MCF 10A (cell line): ENCODE results near the gene PLEKHF1. TPM values are rescaled to one million over a fixed set of nuclear protein-coding genes. Genes with fewer than 3 reads are reported as not detected.

ENCODE experiments used
- BruUV-seq: library from RNA; stranded (reverse); fragments of 400-500 nt; replicated peaks from 2 replicates; lab custom pipeline; 2021; lab: Mats Ljungman, UMichigan
- CTCF ChIA-PET: fragments of 300-600 bp; sonication (Branson Sonifier 250); formaldehyde crosslinking; extraction: SDS; loops from one replicate; lab custom pipeline; 2021; ENCODE audit warnings: antibody characterized with exemption, inconsistent platforms; lab: Yijun Ruan, JAX
- POLR2A ChIA-PET: fragments of 300-600, 350-650 bp; sonication (Branson Sonifier 250); formaldehyde crosslinking; extraction: SDS; loops from one replicate; lab custom pipeline; 2020; ENCODE audit warnings: antibody characterized with exemption, inconsistent platforms; lab: Yijun Ruan, JAX
- DNase-seq: peaks from one replicate; pipeline ENCODE4 v3.0.0-alpha.2; 2018; ENCODE audit not compliant: unreplicated experiment
- H3K27ac Mint-ChIP-seq: one replicate; pipeline ENCODE4 v1.8.0; 2022; ENCODE audit warnings: mild to moderate bottlenecking, low read depth, mixed read lengths; ENCODE audit not compliant: unreplicated experiment
- H3K27me3 Mint-ChIP-seq: one replicate; pipeline ENCODE4 v1.8.0; 2022; ENCODE audit warnings: mixed read lengths; ENCODE audit not compliant: insufficient read depth, unreplicated experiment
- H3K36me3 Mint-ChIP-seq: one replicate; pipeline ENCODE4 v1.8.0; 2022; ENCODE audit warnings: mild to moderate bottlenecking, moderate library complexity, mixed read lengths; ENCODE audit not compliant: insufficient read depth, unreplicated experiment
- H3K4me1 Mint-ChIP-seq: one replicate; pipeline ENCODE4 v1.8.0; 2022; ENCODE audit warnings: mixed read lengths; ENCODE audit not compliant: insufficient read depth, unreplicated experiment
- H3K4me3 Mint-ChIP-seq: one replicate; pipeline ENCODE4 v1.8.0; 2022; ENCODE audit warnings: mild to moderate bottlenecking, moderate library complexity, mixed read lengths; ENCODE audit not compliant: unreplicated experiment
- H3K9me3 Mint-ChIP-seq: one replicate; pipeline ENCODE4 v1.8.0; 2022; ENCODE audit warnings: mixed read lengths; ENCODE audit not compliant: unreplicated experiment
- intact Hi-C: fragments of 100-400 bp; cut with micrococcal nuclease; formaldehyde crosslinking; loops from 2 replicates; pipeline ENCODE4 v1.14.1; 2022
- total RNA-seq: library from RNA; stranded (reverse); gene quantifications from 2 replicates; pipeline ENCODE4 v1.2.3, GENCODE V29; 2022
- TF ChIP-seq, protein P1 (sequence below): fragments of 200-600 bp; IDR thresholded peaks from one replicate; pipeline ENCODE4 v1.8.0; 2022; ENCODE audit warnings: antibody characterized with exemption, mild to moderate bottlenecking; ENCODE audit not compliant: unreplicated experiment

Gene PLEKHF1
- total RNA-seq, 1 experiment from 2014 or later, result 2.9 TPM

DNA sequence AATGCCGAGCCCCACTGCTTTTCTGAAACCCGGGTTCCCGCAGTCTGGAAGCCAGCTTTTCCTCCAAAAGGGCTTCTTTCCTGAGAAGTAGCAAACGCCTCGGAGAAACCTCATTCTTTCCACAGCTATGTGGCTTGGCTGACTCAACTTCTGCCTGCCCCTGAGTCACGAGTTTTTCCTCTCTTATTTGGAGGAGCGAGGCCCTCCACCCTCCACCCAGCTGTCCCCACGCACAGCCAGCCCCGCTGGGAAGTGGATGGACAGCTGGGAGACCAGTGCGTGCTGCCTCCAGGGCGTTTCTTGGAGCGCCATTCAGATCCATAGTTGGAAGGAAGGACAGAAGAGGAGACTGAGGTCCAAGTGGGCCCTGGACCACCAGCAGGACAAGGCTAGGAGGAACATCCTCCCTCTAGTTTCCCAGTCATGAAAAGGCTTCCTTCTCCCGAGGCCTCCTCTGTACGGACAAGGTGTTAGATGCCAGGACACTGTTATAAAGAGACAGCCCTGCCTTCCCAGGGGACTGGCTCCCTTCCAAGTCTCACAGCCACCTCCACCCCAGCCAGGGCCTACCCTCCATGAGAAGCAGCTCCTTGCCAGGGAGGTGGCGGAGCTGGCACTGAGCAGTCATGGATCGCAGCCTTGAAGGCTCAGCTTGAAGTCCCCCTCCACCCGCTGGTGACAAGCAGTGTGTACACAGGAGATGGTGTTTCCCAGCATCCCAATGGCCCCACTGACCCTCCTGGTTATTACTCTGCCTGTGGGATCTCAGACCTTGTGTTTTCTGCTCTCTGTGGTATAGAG, 2.5 kb upstream of the PLEKHF1 start:
- H3K27ac Mint-ChIP-seq, result peak overlapping the region; percentile 95
- H3K4me3 Mint-ChIP-seq, result peak overlapping the region; percentile 46
- peaks cover 21% of the 10 kb centered on the region for H3K4me1 Mint-ChIP-seq
- DNase-seq, result peak; percentile 67
- H3K27me3 Mint-ChIP-seq, result no peaks in the 10 kb centered on the region
- ChIA-PET POLR2A (interaction anchor here (1.3 to 2.7 kb wide), 4 partner anchors 17 to 57 kb away, joined by 3 to 13 read pairs (median 8); partner anchors contain the start of gene POP4), CTCF (interaction anchor here (0.6 to 2.6 kb wide), 4 partner anchors 36 to 54 kb away, joined by 3 to 28 read pairs (median 10); no protein-coding TSS in a partner anchor)
- H3K36me3 Mint-ChIP-seq, result peaks cover 7% of the 10 kb centered on the region
- no peaks in the 10 kb centered on the region for H3K9me3 Mint-ChIP-seq
- intact Hi-C loops, result loop anchor here (1.0 kb wide), 1 partner anchor 21 kb away; no protein-coding TSS in a partner anchor
- no TSS peak for BruUV-seq
- TF ChIP-seq, protein P1, sequence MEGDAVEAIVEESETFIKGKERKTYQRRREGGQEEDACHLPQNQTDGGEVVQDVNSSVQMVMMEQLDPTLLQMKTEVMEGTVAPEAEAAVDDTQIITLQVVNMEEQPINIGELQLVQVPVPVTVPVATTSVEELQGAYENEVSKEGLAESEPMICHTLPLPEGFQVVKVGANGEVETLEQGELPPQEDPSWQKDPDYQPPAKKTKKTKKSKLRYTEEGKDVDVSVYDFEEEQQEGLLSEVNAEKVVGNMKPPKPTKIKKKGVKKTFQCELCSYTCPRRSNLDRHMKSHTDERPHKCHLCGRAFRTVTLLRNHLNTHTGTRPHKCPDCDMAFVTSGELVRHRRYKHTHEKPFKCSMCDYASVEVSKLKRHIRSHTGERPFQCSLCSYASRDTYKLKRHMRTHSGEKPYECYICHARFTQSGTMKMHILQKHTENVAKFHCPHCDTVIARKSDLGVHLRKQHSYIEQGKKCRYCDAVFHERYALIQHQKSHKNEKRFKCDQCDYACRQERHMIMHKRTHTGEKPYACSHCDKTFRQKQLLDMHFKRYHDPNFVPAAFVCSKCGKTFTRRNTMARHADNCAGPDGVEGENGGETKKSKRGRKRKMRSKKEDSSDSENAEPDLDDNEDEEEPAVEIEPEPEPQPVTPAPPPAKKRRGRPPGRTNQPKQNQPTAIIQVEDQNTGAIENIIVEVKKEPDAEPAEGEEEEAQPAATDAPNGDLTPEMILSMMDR, result no peak

DNA sequence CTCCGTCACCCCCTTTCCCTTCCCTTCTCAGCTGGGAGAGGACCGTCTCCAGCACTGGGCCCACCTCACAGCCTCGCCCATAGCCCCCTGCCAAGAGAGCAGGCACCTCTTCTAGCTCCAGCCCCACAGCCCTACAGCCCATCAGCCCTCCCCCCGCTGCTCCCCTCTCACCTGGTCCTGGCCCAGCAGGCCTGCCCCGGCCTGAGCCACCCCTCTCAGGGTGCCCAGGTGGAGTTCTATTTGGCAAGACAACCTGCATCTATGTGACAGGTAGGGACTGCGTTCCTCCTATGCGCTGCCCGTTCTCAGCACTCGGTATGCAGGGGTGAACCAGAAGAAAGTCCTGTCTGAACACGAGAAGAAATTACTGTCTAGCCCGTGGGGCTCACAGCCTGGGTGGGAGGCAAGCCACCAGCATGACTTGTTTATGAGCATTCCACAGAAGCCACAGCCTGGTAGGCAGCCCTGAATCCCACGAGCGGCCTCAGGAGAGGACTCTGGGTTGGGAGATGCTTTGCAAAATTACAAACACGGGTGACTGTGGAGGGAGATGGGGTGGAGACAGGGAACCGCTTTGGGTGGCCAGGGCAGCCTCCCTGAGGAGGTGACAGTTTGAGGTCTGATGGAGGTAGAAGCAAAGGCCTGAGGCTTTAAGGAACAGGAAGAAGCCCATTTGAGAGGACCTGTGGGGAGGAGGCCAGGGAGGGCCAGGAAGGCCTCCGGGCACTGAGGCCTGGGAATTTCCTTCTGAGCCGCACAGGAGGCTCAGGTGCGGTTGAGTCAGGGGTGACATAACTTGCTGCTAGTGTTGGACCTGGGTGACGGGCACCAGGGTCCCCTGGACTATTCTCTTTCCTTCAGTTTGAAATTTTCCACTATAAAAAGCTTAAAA, 1.2 kb upstream of the PLEKHF1 start:
- POLR2A ChIA-PET, result interaction anchor here (2.7 kb wide), 1 partner anchor 58 kb away, joined by 13 read pairs; the partner anchor contains the start of gene POP4
- H3K4me1 Mint-ChIP-seq, result peaks cover 16% of the 10 kb centered on the region
- TF ChIP-seq, protein P1, result no peak
- BruUV-seq, result no TSS peak
- peak overlapping the region; percentile 76 for H3K4me3 Mint-ChIP-seq
- intact Hi-C loops, result loop anchor here (2.0 kb wide), 3 partner anchors 23 to 57 kb away; partner anchors contain the start of gene POP4
- no peaks in the 10 kb centered on the region for H3K36me3 Mint-ChIP-seq
- no peak overlapping the region for H3K27ac Mint-ChIP-seq
- peak; percentile 28 for DNase-seq
- H3K27me3 Mint-ChIP-seq, result no peaks in the 10 kb centered on the region
- CTCF ChIA-PET, result interaction anchor here (0.6 to 2.6 kb wide), 6 partner anchors 19 to 54 kb away, joined by 3 to 28 read pairs (median 4); no protein-coding TSS in a partner anchor
- no peaks in the 10 kb centered on the region for H3K9me3 Mint-ChIP-seq

DNA sequence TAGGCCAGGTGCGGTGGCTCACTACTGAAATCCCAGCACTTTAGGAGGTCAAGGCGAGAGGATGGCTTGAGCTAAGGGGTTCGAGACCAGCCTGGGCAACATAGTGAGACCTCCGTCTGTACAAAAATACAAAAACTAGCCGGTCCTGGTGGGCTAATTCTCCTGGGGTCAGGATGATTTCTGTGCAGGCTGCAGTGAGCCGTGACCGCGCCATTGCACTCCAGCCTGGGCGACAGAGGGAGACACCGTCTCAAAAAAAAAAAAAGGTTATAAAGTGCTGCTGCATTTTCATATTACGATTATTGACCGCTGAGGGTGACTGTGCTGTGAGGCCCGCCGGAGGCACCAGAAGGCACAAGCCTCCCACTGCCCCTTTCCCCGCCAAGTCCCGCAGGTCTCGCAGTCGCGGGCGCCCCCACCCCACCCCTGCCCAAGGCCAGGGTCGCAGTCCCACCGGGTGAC, 477 bp upstream of the PLEKHF1 start:
- POLR2A ChIA-PET, result interaction anchor here (0.8 to 0.9 kb wide), 2 partner anchors 19 to 50 kb away, joined by 3 read pairs; partner anchors contain the start of gene C19orf12
- intact Hi-C loops, result loop anchor here (2.0 kb wide), 3 partner anchors 22 to 58 kb away; partner anchors contain the start of gene POP4
- Mint-ChIP-seq H3K36me3 (no peaks in the 10 kb centered on the region), H3K27me3 (no peaks in the 10 kb centered on the region), H3K9me3 (no peaks in the 10 kb centered on the region), H3K4me1 (peaks cover 16% of the 10 kb centered on the region), H3K4me3 (peak overlapping the region; percentile 76), H3K27ac (no peak overlapping the region)
- BruUV-seq, result no TSS peak
- DNase-seq, result no peak
- CTCF ChIA-PET, result interaction anchor here (0.9 to 1.3 kb wide), 4 partner anchors 19 to 54 kb away, joined by 3 to 4 read pairs (median 3); no protein-coding TSS in a partner anchor
- TF ChIP-seq, protein P1, result no peak
